SK-N-SH (cell line): ENCODE measurements around the gene GGCT. TPM values are rescaled to one million over a fixed set of nuclear protein-coding genes. Genes with fewer than 3 reads are reported as not detected.

ENCODE experiments used
- CTCF ChIA-PET: fragments of 300-600, 350-600 bp; formaldehyde crosslinking; extraction: SDS; loops from one replicate; lab custom pipeline; 2021; lab: Yijun Ruan, JAX
- POLR2A ChIA-PET: fragments of 350-600 bp; sonication (Branson Sonifier 250); formaldehyde crosslinking; extraction: SDS; loops from one replicate; lab custom pipeline; 2020; ENCODE audit warnings: antibody characterized with exemption, inconsistent platforms; lab: Yijun Ruan, JAX
- DNase-seq: peaks from one replicate; pipeline ENCODE4 v3.0.0; 2012
- H2AFZ ChIP-seq: fragments of 200-600 bp; sonication (generic); 2 replicates; pipeline ENCODE4 v1.8.1; 2016; ENCODE audit warnings: antibody characterized with exemption, mild to moderate bottlenecking, low read depth
- H3F3A ChIP-seq: fragments of 200-600 bp; sonication (generic); replicated peaks from 2 replicates; pipeline ENCODE3; 2016; ENCODE audit warnings: antibody characterized with exemption, mild to moderate bottlenecking; ENCODE audit not compliant: insufficient read depth
- H3K27ac ChIP-seq, 2 experiments: fragments of 200-500 bp in 1 of 2; fragments of 200-600 bp in 1 of 2; sonication (Bioruptor generic) in 1 of 2; sonication (generic), shearing (Covaris generic) in 1 of 2; 2 replicates each; pipeline versions ENCODE4 v1.5.1 to v1.6.1; 2014 to 2016; ENCODE audit warnings: low read depth in 2 of 2, inconsistent platforms in 1 of 2, low read length in 1 of 2, mild to moderate bottlenecking in 1 of 2, mixed read lengths in 1 of 2
- H3K27me3 ChIP-seq: fragments of 200-600 bp; sonication (generic), shearing (Covaris generic); 2 replicates; pipeline ENCODE4 v1.6.1; 2016; ENCODE audit warnings: mixed run types; ENCODE audit not compliant: insufficient read depth
- H3K36me3 ChIP-seq, 2 experiments: fragments of 200-500 bp in 1 of 2; fragments of 200-600 bp in 1 of 2; sonication (Bioruptor generic) in 1 of 2; sonication (generic) in 1 of 2; replicated peaks in 1 of 2; 2 replicates each; pipeline versions ENCODE3 to v1.5.1; 2014 to 2016; ENCODE audit warnings: low read length in 1 of 2, mild to moderate bottlenecking in 1 of 2; ENCODE audit not compliant: insufficient read depth in 2 of 2, control insufficient read depth in 1 of 2
- H3K4me1 ChIP-seq, 2 experiments: fragments of 200-500 bp in 1 of 2; fragments of 200-600 bp in 1 of 2; sonication (Bioruptor generic) in 1 of 2; sonication (generic), shearing (Covaris generic) in 1 of 2; 2 replicates each; pipeline versions ENCODE4 v1.5.1 to v1.6.1; 2014 to 2016; ENCODE audit warnings: low read depth in 1 of 2, low read length in 1 of 2, mixed run types in 1 of 2; ENCODE audit not compliant: insufficient read depth in 2 of 2, control insufficient read depth in 1 of 2
- H3K4me2 ChIP-seq: fragments of 200-600 bp; sonication (generic), shearing (Covaris generic); 2 replicates; pipeline ENCODE4 v1.6.1; 2017; ENCODE audit warnings: mixed run types
- H3K4me3 ChIP-seq, 2 experiments: fragments of 200-500 bp in 1 of 2; fragments of 200-600 bp in 1 of 2; sonication (Bioruptor generic) in 1 of 2; sonication (generic), shearing (Covaris generic) in 1 of 2; 2 replicates each; pipeline versions ENCODE4 v1.5.1 to v1.8.1; 2014 to 2016; ENCODE audit warnings: low read depth in 2 of 2, inconsistent platforms in 1 of 2, low read length in 1 of 2, mild to moderate bottlenecking in 1 of 2, mixed read lengths in 1 of 2, moderate library complexity in 1 of 2
- H3K79me2 ChIP-seq: fragments of 200-600 bp; sonication (generic); 2 replicates; pipeline ENCODE4 v1.8.1; 2017; ENCODE audit warnings: mild to moderate bottlenecking; ENCODE audit not compliant: insufficient read depth
- H3K9ac ChIP-seq: fragments of 200-600 bp; sonication (generic); 2 replicates; pipeline ENCODE4 v1.6.1; 2017; ENCODE audit warnings: mixed run types
- H3K9me2 ChIP-seq: fragments of 200-600 bp; sonication (generic); 2 replicates; pipeline ENCODE4 v1.6.1; 2017; ENCODE audit warnings: mixed run types
- H3K9me3 ChIP-seq: fragments of 200-600 bp; sonication (generic); 2 replicates; pipeline ENCODE4 v1.6.1; 2017; ENCODE audit warnings: mixed run types, mild to moderate bottlenecking, moderate library complexity
- H4K20me1 ChIP-seq: fragments of 200-600 bp; sonication (generic); 2 replicates; pipeline ENCODE4 v1.6.1; 2017; ENCODE audit warnings: mild to moderate bottlenecking, mixed run types; ENCODE audit not compliant: insufficient read depth
- EZH2phosphoT487 ChIP-seq: fragments of 200-600 bp; sonication (generic); IDR thresholded peaks from 2 replicates; pipeline ENCODE4 v1.6.1; 2017; ENCODE audit warnings: low read depth, mixed run types, mild to moderate bottlenecking, antibody characterized with exemption, moderate library complexity, borderline replicate concordance
- FOSL2 ChIP-seq: IDR thresholded peaks from 2 replicates; pipeline ENCODE4 v1.4.0; 2012; ENCODE audit warnings: low read depth, mild to moderate bottlenecking, moderate library complexity, borderline replicate concordance
- GATA2 ChIP-seq: sonication (generic); formaldehyde crosslinking; IDR thresholded peaks from 2 replicates; pipeline ENCODE4 v1.5.0; 2020; ENCODE audit warnings: mild to moderate bottlenecking, missing genetic modification reagents
- RAD21 ChIP-seq: IDR thresholded peaks from 2 replicates; pipeline ENCODE4 v1.6.1; 2012; ENCODE audit warnings: mild to moderate bottlenecking, low read length
- REST ChIP-seq: IDR thresholded peaks from 2 replicates; pipeline ENCODE4 v1.6.1; 2012; ENCODE audit warnings: mild to moderate bottlenecking, low read depth, low read length, moderate library complexity
- RXRA ChIP-seq: IDR thresholded peaks from 2 replicates; pipeline ENCODE4 v1.4.0; 2012; ENCODE audit warnings: low read depth, mild to moderate bottlenecking, borderline replicate concordance
- TCF12 ChIP-seq: IDR thresholded peaks from 2 replicates; pipeline ENCODE4 v1.4.0; 2012
- TEAD4 ChIP-seq: IDR thresholded peaks from 2 replicates; pipeline ENCODE4 v1.4.0; 2012; ENCODE audit warnings: mild to moderate bottlenecking, borderline replicate concordance; ENCODE audit not compliant: insufficient read depth
- USF2 ChIP-seq: fragments of 150-350 bp; IDR thresholded peaks from 2 replicates; pipeline ENCODE4 v1.6.1; 2017; ENCODE audit warnings: antibody characterized with exemption, low read length, low read depth, borderline replicate concordance
- ZBTB33 ChIP-seq: IDR thresholded peaks from 2 replicates; pipeline ENCODE4 v1.4.0; 2012; ENCODE audit warnings: low read depth, borderline replicate concordance
- WGBS: methylation state at CpG from one replicate; pipeline ENCODE4 v1.1.6; 2017; ENCODE audit warnings: low lambda C conversion rate; 5-methylcytosine and 5-hydroxymethylcytosine counted together
- polyA plus RNA-seq, 3 experiments: library from polyadenylated mRNA; depleted of rRNA; stranded (reverse); fragments of >200 nt; gene quantifications; 2 replicates each; pipeline ENCODE4 v1.2.3, GENCODE V29; 2012

Gene GGCT
- polyA plus RNA-seq, 1 of the 3 experiments (the other 2 are of a cell fraction) = 20.8 TPM

- Histone ChIP-seq H3K36me3 (peaks cover 0 to 2% of the 10 kb centered on the region in 2 experiments), H3K4me1 (peaks cover 11 to 66% of the 10 kb centered on the region in 2 experiments), H3K27ac (peak overlapping the region in 1 of 2 experiments; percentile 80; a peak in 2 of 4 replicates), H3K9ac (no peak overlapping the region)
- POLR2A ChIA-PET = interaction anchor here (1.8 kb wide), 1 partner anchor 13 kb away, joined by 13 read pairs; the partner anchor contains the start of gene NOD1
- WGBS = 91% methylated on average over 5 of the region's 5 CpGs
- TF ChIP-seq RAD21 (no peak), TCF12 (no peak), EZH2phosphoT487 (no peak), FOSL2 (no peak), REST (no peak), USF2 (no peak), ZBTB33 (no peak), TEAD4 (no peak), RXRA (no peak), GATA2 (no peak)
- TF ChIP-seq, all 33 proteins: peak for 0
- Histone ChIP-seq H3K9me3 (no peaks in the 10 kb centered on the region), H3K27me3 (no peaks in the 10 kb centered on the region), H3F3A (peaks cover 5% of the 10 kb centered on the region), H3K79me2 (peaks cover 26% of the 10 kb centered on the region), H3K4me3 (no peak overlapping the region), H4K20me1 (no peaks in the 10 kb centered on the region), H3K4me2 (no peak overlapping the region), H3K9me2 (no peaks in the 10 kb centered on the region), H2AFZ (no peak overlapping the region)
- DNase-seq = no peak
- CTCF ChIA-PET = interaction anchor here (0.7 to 2.1 kb wide), 8 partner anchors 13 to 99 kb away, joined by 3 to 6 read pairs (median 3); partner anchors contain the start of gene NOD1
Observed at GRCh38 chr7:30465046-30465810, 39.4 kb downstream of the GGCT start.
